EL (cell line): ENCODE data around the gene CDIP1.
"Not testable (repeated sequence)": the region's sequence is repeated elsewhere in the genome, so short reads cannot be mapped to it uniquely, and the experiment has no call there.

Source experiments
- DNase-seq: peaks from one replicate; pipeline ENCODE4 v3.0.0-alpha.2; 2016

The CDIP1 gene

GRCh38 chr16:4538350-4539235 is at the start of gene CDIP1:
Gene CDIP1, minus strand, starts transcription at chr16:4538773. Its CDS starts 24,643 bp downstream, at chr16:4514130.
- DNase-seq, result peak; percentile 94

DNA sequence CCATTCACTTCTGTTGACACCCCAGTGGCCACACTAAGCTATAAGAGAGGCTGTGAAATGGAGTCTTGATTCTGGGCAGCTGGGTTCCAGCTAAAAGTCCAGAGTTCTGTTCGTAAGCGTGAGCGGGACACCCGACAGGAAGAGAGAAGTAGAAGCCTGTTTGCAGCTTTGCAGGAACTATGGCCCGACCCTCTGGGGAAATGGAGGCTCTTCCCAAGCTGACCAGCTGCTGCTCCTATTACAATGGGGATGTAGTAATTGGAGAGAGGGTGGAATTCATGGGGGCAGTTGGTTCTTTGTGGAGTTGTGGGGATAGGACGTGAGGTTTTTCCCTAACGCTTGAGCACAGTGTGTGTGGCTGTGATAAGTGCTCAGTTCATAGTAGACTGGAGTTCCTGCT is 47.7 kb upstream of the CDIP1 start:
- no peak for DNase-seq

DNA sequence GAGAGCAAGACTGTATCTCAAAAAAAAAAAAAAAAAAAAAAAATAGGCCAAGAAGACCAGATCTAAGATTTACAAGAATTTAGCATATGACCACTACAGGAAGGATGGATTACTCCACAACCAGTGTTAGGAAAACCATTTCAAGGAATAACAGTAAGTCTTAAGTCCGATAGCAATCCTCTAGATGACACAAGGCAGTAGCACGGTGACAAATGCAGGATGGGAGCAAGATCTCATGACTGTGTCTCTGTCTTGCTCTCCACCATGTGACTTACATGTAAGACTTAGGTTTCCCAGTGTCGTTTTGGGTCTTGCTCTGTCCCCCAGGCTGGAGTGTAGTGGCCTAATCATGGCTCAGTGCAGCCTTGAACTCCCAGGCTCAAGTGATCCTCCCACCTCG is 45.3 kb upstream of the CDIP1 start:
- no peak for DNase-seq

- peak; percentile 10 for DNase-seq
Observed at GRCh38 chr16:4580250-4580649, 41.7 kb upstream of the CDIP1 start.

DNA sequence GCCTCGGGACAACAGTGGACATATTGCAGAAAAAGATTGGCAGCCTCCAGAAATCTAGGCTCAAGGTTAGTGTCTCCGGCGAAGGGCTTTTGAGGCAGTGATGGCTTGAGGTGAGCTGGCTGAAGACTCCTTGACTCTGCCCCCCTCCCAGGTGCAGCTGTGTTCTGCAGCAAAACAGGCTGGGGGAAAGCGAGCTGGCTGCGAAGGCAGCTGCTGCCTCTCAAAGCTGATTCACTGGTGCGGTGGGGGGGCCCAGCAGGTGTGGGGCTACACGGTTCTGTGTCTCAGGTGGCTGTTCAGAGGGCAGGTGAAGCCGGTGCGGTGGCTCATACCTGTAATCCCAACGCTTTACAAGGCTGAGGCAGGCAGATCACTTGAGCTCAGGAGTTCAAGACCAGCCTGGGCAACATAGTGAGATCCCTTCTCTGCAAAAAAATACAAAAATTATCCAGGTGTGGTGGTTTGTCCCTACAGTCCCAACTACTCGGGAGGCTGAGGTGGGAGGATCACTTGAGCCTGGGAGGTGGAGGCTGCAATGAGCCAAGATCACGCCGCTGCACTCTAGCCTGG is 40.5 kb upstream of the CDIP1 start:
- no peak for DNase-seq

DNA sequence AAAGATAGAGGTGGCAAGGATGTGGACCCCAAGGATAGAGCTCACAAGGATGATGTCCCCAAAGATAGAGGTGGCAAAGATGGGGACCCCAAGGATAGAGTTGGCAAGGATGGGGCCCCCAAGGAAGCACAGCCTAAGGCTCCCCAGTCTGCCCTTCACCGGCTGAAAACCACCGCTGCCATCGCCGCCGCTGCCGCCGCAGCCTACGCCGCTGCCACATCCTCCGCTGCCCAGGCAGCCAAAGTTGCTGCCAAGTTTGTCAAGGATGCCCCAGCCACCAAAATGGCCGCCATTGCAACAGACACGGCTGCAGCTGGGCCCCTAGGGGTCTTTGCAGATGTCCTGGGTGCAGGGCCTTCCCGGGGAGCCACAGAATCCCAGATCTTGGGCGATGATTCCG is 37.4 kb upstream of the CDIP1 start:
- DNase-seq, result no peak

GRCh38 chr16:4574919-4575705 is 36.5 kb upstream of the CDIP1 start:
- no peak for DNase-seq

GRCh38 chr16:4573926-4574325 is 35.4 kb upstream of the CDIP1 start:
- DNase-seq, result not testable (repeated sequence)

DNA sequence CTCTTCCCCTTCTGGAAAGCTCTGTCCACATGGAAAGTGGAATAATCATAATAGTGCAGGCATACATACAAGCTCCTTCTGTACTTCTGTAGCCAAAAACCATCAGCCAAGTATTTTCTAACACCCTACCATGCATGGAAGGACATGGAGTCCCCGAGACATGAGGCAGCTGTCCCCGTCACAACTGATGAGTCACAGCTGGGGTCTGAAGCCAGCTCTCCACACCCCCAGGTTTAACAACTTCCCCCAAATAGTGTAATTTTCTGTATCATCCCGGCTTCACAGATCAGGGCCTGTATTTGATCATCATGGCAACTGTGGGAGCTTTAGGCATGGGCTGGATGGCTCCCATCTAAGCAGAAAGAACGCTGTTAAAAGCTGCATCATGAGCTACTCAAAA is 34.1 kb upstream of the CDIP1 start:
- no peak for DNase-seq

DNA sequence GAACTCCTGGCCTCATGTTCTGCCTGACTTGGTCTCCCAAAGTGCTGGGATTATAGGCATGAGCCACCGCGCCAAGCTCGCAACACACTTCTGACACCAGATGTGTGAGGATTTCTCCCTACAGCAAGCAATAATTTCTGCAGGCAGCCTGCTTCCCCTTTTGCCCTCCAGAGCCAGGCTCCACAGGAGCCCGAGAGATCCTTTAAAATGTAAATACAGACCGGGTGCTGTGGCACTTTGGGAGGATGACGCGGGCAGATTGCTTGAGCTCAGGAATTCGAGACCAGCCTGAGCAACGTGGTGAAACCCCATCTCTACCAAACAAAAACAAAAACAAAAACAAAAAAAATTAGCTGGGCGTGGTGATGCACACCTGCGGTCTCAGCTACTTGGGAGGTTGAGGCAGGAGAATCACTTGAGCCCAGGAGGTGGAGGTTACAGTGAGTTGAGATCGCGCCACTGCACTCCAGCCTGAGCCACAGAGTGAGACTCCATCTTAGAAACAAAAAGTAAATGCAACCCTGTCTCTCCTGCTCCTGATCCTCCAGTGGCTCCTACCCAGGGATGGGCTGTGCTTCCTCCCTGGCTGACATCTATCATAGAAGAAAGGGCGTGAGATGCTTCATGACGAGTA is 32.2 kb upstream of the CDIP1 start:
- no peak for DNase-seq

DNA sequence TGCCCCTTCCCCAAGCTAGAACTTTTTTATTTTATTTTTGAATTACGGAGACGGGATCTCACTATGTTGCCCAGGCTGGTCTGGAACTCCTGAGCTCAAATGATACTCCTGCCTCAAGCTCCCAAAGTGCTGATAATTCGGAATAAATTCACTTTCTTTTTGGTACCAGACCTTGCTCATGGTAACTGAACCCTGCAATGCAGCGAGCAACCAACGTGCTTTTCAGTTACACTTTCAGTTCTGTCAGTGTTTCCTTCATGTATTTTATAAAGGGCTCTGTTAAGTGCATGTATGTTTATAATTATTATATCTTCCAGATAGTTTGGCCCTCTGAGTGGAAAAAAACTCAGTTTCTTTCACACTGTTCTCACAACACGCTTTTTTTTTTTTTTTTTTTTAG is 31.5 kb upstream of the CDIP1 start:
- no peak for DNase-seq

DNA sequence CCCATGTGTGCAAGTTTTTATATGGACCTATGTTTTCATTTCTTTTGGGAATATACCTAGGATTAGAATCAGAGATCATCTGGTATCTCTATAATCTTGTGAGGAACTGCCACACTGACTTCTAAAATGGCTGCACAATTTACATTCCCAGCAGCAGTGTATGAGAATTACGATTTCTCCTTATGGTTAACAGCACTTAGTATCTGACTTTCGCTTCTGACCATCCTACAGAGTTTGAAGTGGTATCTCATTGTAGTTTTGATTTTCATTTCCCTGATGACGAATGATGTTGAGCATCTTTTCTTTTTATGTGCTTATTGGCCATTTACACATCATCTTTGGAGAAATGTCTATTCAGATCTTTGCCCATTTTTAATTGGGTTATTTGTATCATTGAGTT is 27.6 kb upstream of the CDIP1 start:
- no peak for DNase-seq

- DNase-seq, result no peak
Observed at GRCh38 chr16:4564661-4565267, 26.2 kb upstream of the CDIP1 start.

DNA sequence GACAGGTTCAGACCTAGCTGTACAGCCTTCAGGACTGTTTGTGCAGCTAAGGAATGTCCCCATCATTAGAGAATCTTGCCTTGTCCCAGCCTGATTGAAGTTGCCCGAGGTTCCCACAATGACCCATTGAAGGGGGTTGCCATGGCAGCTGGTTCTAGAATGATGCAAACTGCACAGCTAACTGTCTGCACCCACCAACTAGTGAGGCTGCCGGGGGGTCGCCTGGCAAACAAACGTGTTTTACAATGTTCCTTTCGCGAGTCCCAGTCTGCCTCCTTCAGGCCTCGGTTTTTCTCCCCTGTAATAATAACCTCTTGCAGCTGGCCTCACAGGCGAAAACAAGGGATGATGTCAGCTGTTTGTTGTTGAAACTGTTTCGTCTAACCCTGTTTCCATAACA is 23.0 kb upstream of the CDIP1 start:
- DNase-seq, result no peak

DNA sequence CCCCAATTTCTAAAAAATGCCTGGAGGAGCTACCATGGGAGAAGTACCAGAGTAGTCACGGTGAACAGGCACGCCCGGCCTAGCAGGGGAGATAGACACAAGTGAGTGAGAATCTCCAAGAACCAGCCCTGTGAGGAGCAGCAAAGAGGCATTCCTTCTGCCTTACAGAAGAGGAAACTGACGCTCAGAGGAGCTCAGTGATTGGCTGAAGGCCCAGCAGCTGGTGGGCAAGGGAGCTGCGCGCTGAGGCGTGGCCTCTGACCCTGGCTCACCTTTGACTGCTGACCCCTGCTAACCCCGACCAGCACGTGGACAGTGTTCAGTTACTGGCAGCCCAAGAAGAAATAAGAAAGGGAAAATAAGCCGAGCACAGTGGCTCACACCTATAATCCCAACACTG is 19.4 kb upstream of the CDIP1 start:
- DNase-seq, result no peak

GRCh38 chr16:4556580-4556979 is 18.0 kb upstream of the CDIP1 start:
- no peak for DNase-seq

GRCh38 chr16:4556112-4556511 is 17.5 kb upstream of the CDIP1 start, which contains the start of gene C16orf96:
Gene C16orf96, plus strand, starts transcription at chr16:4556340. Its CDS starts 150 bp downstream, at chr16:4556490.
- DNase-seq, result peak; percentile 21

DNA sequence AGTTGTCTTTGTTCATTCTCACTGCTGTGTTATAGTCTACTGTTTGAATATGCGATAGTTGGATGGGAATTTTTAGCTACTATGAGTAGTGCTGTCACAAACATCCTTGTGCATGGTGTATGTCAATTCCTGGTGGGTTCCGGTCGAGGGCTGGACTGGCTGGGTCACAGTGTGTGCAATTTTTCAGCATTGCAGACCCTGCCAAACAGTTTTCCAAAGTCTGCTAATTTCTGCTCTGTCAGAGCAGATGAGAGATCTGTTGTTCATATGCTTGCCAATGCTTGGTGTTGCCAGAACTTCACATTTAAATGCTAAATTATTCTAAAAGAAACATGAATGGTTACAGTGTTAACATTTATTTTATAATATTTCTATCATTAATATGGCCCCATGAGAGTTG is 14.0 kb upstream of the CDIP1 start:
- no peak for DNase-seq

DNA sequence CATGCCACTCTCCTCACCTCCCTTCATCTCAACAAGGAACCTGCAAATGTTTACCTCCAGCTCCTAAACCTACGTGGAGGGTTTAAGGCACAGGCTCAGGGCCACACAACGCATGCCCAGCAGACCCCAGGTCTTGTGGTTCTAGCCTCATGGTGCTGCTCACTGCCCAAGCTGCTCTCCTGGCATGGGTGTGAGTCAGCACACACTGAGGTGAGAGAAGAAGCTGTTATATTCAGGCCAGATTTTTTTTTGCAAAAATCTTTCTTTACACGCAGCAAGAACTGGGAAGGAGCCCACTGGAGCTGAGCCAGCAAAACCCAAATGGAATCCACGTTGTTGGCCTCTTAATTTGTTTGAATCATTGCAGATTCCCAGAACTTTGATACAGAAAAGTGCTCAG is 12.0 kb upstream of the CDIP1 start:
- DNase-seq, result no peak

GRCh38 chr16:4548124-4548523 is 9.6 kb upstream of the CDIP1 start:
- no peak for DNase-seq

DNA sequence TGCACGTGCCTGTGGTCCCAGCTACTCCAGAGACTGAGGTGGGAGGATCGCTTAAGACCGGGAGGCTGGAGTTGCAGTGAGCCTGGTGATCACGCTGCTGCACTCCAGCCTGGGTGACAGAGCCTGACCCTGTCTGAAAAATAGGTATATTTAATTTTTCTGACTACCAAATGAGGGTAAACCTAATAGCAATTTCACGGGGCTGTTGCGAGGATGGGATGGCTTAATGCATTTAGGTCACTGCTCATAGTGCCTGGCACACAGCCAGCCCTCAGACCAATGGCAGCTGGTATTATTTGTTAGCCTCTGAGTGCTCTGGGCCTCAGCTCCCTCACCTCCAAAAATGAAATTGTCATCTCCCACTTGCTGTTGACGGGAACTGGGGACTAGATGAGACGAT is 5.9 kb upstream of the CDIP1 start:
- DNase-seq, result no peak

- no peak for DNase-seq
Observed at GRCh38 chr16:4539716-4540284, 1.2 kb upstream of the CDIP1 start.
